Skin of body (tissue), 2 donors: ENCODE data around the gene CHDH. TPM values are rescaled to one million over a fixed set of nuclear protein-coding genes. Genes with fewer than 3 reads are reported as not detected.

Experiments used
- DNase-seq: peaks from one replicate; lab custom pipeline; 2025; lab: John Stamatoyannopoulos, UW
- total RNA-seq: library from RNA; depleted of rRNA; stranded (reverse); fragments of >200 nt; gene quantifications from one replicate; pipeline ENCODE4 v1.2.3, GENCODE V29; 2014

CHDH gene
- total RNA-seq, 1 donor from 2014 or later, result 0.99 TPM

DNA sequence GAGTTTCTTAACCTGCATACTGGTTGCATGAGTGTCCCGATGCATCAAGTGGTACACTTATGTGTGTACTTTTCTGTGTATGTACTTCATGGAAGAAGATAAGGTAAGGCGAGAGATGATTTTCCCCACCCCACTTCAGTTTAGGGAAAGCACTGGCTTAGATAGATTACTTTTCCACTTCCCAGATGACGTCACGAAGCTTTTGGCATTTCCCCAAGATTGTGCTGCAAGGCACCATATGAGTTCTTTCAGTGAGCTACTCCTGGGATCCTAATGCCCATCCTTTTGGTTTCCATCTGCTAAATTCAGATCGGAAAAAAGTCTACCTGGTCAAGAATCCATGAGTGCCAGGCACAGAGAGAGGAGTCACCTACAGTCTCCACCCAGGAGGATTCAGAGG lies 4.7 kb upstream of the CHDH start:
- DNase-seq, result no peak

DNA sequence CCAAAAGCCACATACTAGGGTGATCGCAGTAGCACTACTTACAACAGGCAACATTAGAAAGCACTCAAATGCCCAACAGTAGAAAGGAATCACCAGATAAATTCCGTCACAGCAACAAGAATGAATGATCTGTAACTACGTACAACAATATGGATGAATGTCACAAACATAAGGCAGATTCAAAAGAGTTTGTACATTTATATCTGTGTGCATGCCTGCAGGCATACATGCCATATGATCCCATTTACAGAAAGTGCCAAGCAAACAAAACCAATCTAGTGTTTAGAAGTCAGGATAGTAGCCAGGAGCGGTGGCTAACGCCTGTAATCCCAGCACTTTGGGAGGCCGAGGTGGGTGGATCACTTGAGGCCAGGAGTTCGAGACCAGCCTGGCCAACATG lies 3.7 kb upstream of the CHDH start:
- DNase-seq, result no peak

- DNase-seq, result no peak
Observed at GRCh38 chr3:53846851-53847155, 584 bp upstream of the CHDH start.

DNA sequence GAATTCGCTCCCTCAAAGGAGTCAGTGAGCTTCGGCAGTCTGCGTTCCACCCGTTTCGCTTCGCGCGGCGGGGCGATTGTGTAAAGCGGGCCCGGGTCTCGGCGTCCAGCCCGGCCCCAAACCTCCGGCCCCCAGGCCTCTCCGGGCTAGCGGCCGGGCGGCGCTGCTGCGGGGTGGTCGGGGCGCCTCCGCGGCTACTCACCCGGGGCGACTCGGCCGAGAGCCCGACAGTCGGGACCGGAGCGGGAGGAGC lies 412 bp downstream of the CHDH start:
- no peak for DNase-seq

GRCh38 chr3:53845103-53845880 lies 927 bp downstream of the CHDH start:
- DNase-seq, result no peak

DNA sequence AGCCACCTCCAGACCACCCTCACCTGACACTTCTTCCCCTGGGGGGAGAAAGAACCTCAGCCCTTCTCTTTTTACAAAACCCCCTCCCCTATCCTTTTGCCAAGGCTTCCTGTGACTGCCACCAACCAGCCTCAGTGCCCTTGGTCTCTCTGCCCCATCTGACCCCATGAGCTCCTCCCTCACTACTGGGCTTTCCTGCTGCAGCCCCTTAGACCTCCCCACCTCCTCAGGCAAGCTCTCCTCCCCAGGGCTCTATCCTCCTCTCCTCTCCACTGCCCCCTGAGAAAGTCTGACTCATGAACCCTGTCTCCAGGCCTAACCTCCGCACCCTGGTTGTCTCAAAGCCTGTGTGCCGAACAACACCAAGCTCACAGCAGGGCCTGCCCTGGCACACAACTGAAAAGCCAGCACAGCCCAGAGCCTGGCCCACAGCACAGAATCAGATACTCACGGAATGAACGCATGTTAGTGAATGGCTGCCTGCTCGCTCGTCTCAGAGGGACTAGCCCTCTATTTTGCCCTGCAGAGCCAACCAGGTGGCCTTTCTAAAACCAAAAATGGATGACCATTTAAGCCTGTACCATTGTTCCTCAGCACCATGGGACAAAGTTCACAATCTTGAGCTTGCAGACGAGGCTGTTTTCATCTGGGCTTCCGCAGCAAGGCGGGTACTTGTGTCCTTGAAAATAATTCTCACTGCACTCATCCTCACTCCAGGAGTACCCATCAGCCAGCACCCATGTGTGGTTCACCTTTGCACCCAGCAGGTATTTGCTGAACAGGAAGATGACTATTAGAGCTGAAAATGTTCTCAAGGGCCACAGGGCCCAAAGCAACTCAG lies 1.7 kb downstream of the CHDH start:
- no peak for DNase-seq

DNA sequence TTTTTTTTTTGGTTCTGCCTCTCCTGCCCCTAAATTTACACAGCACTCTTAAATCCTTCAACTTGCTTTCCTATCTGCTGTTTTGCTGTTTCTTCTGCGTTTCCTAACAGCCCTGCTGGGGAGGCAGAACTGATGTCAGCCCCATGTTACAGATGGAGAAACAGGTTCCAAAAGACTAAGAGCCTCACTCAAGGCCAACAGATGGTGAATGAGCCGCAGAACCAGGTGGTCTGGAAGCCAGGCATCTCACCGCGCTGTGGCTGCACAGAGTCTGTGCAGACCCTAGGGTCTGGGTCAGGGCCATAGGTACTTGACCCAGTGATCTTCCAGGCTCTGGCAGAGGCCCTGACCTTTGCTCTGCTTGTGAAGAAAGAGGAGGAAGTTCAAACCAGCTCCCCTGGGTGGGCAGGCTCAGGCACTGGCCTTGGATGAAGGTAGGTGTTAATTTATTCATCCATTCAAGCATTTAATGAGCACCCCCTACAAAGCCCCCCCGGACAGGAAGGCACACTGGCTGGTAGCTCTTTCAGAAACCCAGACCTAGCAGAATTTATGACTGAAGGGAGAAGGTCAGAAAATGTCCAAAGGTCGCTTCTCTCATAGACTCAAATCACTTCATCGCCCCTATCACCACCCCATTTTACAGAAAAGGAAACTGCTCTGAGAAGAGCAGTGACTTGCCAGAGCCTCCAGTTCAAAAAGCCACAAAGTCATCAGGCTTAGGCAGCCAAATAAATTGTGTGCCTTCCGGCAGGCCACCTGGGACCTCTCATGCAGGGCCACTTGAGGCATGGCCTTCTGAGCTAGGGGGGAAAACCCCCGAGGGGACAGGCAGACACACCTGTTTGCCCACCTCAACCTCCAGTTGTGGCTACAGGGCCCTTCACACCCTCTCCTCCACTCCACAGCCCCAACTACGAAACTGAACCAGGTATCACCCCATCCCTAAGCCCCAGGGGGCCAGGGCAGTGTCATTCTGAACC lies 2.7 kb downstream of the CHDH start:
- no peak for DNase-seq

- DNase-seq, result no peak
Observed at GRCh38 chr3:53842436-53843194, 3.6 kb downstream of the CHDH start.

DNA sequence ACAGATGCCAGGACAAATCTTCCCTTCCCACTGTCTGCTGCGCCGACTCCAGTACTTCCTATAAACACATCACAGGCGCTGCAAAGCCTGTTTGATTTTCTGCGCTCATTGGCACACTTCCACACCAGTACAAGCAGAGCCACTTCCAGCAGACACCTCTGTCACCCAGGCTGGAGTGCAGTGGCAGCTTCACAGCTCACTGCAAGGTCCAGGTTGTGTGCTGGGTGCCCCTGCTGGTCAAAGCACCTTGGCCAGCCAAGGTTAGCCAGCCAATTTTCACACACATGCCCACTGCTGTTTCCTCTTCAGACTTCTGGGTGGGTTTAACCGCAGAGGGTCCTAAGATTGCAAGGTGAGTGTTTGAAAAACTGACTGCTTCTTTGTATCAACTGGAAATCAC lies 4.9 kb downstream of the CHDH start:
- no peak for DNase-seq

DNA sequence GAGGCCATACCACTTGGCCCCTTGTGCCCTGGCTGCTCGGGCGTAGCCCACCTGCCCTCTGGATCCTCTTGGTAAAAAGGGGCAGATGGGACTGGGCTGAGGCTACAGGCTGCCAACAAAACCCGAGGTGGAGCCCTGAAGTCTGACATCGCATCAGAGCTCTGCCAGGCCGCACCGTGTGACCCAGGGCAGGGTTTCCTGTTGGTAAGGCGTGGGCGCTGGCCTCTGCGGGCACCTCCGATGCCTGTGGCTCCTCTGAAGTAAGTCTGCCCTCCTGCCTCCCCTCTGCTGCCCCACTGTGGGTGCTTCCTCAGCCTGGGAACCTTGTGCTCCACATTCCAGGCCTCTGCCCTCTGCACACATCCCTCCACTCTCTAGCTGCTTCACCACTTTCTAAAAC lies 8.9 kb downstream of the CHDH start:
- no peak for DNase-seq

DNA sequence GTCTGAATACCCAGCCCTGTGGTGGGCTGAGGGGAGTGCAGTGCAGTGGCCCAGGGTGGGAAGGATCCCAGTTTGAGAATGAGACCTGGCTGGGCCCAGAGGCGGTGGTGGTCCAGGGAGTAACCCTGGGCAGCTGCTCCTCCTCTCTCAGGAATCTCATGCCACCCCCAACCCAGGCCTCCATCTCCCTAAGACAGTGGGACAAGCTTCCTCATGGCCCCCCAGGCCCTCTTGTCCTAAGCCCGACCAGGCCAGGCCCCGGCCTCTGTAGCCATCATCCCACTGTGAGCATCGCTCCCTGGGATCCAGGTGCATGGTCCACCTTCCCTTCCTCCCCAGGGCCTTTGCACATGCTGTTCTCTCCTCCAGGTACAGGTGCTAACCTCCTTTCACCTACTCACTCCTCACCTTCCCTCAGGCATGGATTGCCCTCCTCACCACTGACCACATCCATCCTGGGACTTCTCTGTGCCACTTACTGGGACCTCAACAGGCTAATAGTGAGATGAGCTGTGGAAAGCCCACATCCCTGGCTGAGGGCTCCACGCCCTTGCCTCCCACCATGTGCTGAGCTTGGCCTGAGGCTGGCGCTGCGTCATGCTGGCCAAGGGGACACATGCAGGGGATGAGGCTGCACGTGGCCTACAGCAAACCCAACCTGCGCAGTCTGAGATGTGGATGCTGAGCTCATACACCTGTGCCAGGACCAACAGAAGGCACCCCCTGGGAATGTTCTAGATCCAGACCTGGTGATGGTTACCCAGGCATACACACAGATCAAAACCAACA lies 9.9 kb downstream of the CHDH start:
- DNase-seq, result no peak

DNA sequence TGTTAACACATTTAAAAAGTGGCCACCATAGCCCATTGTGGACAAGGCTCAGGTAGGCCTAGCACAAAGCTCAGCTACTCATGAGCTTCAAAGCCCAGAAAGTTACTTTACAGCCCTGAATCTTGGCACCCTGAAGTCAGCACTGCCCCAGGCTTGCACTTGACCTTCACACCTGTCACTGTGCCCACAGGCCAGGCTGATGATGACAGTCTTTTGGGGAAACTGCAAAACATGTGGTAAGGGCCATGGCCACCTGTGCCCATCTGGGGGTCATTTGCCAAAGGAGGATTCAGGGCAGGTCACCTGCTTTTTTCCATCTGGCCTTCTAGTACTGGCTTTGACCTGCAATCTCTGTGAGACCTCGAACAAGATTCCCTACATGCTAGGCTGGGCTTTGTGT lies 11.0 kb downstream of the CHDH start:
- DNase-seq, result no peak

GRCh38 chr3:53834429-53835095 lies 11.7 kb downstream of the CHDH start:
- no peak for DNase-seq

DNA sequence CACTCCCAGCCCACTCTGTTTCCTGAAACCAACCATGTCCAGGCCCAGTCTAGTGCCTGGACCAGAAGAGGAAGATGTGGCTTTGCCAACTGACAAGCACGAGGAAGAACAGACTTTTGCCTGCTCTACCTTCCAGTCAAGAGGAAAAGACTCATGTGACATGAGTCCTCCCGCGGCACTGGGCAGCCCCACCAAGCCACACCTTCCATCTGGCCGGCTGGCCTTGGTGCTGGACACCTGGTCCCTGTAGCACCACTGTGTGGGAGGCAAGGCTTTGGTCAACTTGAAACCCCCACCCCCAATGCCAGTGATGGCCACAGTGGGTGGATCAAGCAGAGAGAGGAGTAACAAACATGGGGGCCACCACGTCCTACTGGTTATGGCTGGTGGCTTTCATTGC lies 12.5 kb downstream of the CHDH start:
- no peak for DNase-seq

DNA sequence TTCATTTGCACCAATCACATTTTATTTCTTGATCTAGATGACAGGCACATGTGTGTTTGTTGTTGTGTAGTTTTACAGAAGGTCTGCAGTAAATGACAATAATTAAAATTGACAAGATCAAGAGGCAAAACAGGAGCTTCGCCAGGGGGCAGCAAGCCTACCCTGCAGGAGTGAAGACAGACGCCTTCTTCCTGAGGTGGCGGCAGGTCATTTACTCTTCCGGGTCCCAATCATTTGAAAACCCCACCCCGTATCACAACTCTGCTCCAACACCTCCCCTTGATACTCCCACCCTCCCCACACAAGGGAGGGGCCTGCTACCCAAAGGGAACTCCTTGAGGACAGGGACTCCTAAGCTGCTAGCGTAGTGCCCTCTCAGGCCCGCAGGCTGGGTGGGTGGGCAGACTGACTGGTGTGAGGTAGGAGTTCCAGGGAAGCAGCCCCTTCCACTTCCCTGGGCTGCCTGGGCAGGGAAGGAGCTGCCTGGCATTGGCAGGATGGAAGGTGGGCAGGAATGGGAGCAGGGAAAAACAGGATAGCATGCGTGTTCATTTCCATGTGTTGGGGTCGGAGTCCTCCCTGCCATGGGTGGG lies 13.1 kb downstream of the CHDH start:
- no peak for DNase-seq

DNA sequence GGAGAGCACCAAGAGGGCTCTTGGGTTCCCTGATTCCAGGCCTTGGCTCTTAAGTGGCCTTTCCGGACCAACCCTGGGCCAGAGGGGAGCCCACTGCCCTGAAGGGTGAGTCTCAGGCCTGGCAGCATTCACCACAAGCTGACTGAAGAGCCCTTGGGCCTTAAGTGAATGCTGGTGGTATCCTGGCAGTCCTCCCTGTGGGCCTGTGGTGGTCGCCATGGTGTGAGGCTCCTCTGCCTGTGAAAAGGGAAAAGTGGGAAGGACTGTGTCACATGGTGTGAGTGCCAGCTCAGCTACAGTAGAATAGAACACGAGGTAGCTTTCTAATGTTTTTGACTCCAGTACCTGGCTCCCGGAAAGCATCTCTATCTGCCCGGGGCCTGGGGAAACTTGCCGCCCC lies 15.3 kb downstream of the CHDH start:
- DNase-seq, result no peak

GRCh38 chr3:53829605-53830004 lies 16.6 kb downstream of the CHDH start:
- no peak for DNase-seq

DNA sequence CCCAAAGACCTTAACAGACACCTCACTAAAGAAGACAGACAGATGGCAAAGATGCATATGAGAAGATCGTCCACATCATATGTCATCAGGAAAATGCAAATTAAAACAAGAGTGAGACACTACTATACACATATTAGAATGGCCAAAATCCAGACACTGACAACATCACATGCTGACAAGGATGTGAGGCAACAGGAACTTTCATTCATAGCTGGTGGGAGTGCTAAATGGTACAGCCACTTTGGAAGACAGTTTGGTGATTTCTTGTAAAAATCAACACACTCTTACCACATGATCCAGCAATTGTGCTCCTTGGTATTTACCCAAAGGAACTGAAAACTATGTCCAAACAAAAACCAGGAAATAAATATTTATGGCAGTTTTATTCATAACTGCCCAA lies 17.6 kb downstream of the CHDH start:
- DNase-seq, result no peak

DNA sequence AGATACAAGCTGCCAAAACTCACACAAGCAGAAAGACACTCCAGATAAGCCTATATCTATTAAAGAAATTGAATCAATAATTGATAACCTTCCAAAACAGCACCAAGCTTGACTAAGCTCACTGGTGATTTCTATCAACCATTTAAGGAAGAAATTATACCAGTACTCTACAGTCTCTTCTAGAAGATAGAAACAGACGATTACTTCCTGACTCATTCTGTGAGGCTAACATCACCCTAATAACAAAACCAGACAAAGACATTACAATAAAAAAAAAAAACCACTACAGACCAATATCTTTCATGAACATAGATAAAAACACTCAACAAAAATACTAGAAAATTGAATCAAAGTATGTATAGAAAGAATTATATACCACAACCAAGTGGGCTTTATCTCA lies 20.2 kb downstream of the CHDH start:
- no peak for DNase-seq

- no peak for DNase-seq
Observed at GRCh38 chr3:53824795-53825194, 21.4 kb downstream of the CHDH start.
